ENCODE results near the gene SNAP91. TPM values are rescaled to one million over a fixed set of nuclear protein-coding genes. Genes with fewer than 3 reads are reported as not detected.

Gene SNAP91
- total and polyA plus RNA-seq, 2 donors (not counting 3 experiments of a cell fraction or from before 2014, with no cell fraction given) = 1.3 to 1.5 TPM

DNA sequence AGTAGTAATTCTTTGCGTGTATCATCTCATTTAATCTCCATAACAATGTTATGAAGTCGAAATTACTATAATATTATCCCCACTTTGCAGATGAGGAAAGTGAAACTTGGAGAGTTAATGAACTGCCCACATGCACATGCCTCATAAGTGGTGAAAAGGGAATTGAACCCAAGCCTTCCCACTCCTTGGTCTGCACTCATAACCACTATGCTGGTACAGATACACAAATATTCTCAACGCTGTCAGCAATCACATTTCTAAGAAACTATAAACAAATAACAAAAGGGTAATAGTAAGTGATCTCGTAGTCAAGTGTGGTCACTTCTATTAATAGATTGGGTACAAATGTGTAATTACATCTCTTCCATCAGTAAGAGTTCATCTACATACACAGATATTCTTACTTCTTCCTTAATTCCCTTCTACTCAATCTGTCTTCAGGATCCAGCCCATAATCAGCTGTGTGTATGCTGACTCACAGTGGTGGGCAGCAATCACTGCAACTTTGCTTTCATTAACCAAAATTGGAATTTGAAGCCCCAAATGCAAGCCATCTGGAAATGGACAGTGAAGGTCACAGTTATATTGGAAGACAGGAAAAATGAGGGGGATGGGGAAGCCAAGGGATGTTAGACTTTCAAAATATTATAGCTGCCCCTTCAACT lies 190.0 kb downstream of the SNAP91 start:
- TF ChIP-seq, protein P1, sequence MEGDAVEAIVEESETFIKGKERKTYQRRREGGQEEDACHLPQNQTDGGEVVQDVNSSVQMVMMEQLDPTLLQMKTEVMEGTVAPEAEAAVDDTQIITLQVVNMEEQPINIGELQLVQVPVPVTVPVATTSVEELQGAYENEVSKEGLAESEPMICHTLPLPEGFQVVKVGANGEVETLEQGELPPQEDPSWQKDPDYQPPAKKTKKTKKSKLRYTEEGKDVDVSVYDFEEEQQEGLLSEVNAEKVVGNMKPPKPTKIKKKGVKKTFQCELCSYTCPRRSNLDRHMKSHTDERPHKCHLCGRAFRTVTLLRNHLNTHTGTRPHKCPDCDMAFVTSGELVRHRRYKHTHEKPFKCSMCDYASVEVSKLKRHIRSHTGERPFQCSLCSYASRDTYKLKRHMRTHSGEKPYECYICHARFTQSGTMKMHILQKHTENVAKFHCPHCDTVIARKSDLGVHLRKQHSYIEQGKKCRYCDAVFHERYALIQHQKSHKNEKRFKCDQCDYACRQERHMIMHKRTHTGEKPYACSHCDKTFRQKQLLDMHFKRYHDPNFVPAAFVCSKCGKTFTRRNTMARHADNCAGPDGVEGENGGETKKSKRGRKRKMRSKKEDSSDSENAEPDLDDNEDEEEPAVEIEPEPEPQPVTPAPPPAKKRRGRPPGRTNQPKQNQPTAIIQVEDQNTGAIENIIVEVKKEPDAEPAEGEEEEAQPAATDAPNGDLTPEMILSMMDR (IDR thresholded peaks at IDR 0.05; ENCODE audit: extremely low read depth in 1 of 2, insufficient read depth in 1 of 2, low read depth in 1 of 2, low read length in 2 of 2) = peak in 1 of 2 donors; percentile 34
- no peak for TF ChIP-seq JUN (IDR thresholded peaks at IDR 0.05; ENCODE audit: borderline replicate concordance, insufficient read depth, insufficient read length, low read depth)
- H3K27me3 ChIP-seq (ENCODE audit: control insufficient read depth in 2 of 2, insufficient read depth in 2 of 2, low read length in 2 of 2) = peaks cover 1 to 9% of the 10 kb centered on the region in 2 experiments
- no peaks in the 10 kb centered on the region for H4K20me1 ChIP-seq (replicated peaks; ENCODE audit: control insufficient read depth, extremely low read depth, insufficient read depth, low read length)
- CTCF ChIA-PET = interaction anchor here (0.8 to 3.5 kb wide), 4 partner anchors 17 to 836 kb away, joined by 3 to 21 read pairs (median 9); partner anchors contain the start of genes DOP1A and UBE3D
- H3K36me3 ChIP-seq (ENCODE audit: control insufficient read depth in 2 of 2, extremely low read depth in 1 of 2, insufficient read depth in 2 of 2, low read length in 2 of 2) = no peaks in the 10 kb centered on the region
- H3K27ac ChIP-seq (ENCODE audit: insufficient read depth, low read depth, low read length) = no peak overlapping the region
- H3K79me2 ChIP-seq (ENCODE audit: control insufficient read depth, insufficient read depth, low read length) = no peaks in the 10 kb centered on the region
- dilution Hi-C loops (cut with MboI; ENCODE audit: extremely low pct_ligation_motif_present, low sequenced_read_pairs) = loop anchor here (25.0 kb wide), 2 partner anchors 307 to 432 kb away; no protein-coding TSS in a partner anchor
- no peaks in the 10 kb centered on the region for H3K9me3 ChIP-seq (replicated peaks; ENCODE audit: control insufficient read depth, insufficient read depth, low read length)
- POLR2A ChIA-PET = no interaction called here
- H3K4me1 ChIP-seq (ENCODE audit: control insufficient read depth, extremely low read depth, insufficient read depth, low read length) = no peaks in the 10 kb centered on the region
- no peak overlapping the region for H3K4me3 ChIP-seq (replicated peaks in 1 of 3; ENCODE audit: insufficient read depth in 1 of 3, low read depth in 1 of 3, low read length in 3 of 3)
- intact Hi-C loops (cut with micrococcal nuclease) = no loop called here
- no peak overlapping the region for H3K9ac ChIP-seq (replicated peaks; ENCODE audit: extremely low read depth, insufficient read depth, low read length)
- H3K4me2 ChIP-seq (ENCODE audit: insufficient read depth, low read length) = no peak overlapping the region
- no TSS peak for BruUV-seq (replicated peaks)
- DNase-seq (ENCODE audit: low read depth, low spot score) (peak; percentile 9), FAIRE-seq (no peak)
- H2AFZ ChIP-seq (ENCODE audit: low read depth, low read length) = no peak overlapping the region
- no peaks in the 10 kb centered on the region for H3K9me1 ChIP-seq (replicated peaks; ENCODE audit: control insufficient read depth, extremely low read depth, insufficient read depth, low read length)

DNA sequence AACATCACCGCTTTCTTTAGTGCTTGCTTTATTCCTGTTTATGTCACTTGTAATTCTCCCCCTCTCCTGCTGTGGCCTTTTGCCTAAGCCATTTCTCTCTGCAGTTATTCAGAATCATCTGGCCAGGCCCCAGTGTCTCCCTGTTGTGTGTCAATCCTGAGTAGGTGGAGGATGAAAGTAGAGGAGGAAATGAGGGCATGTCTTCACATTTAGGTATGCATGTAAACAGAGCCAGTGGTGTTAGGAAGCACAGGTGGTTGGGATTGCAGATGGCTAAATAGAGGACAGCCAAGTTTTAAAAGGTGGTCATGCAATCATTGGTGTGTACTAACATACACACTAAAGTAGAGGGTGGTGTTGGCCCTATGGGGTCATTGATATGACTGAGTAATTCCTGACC lies 191.4 kb downstream of the SNAP91 start:
- H4K20me1 ChIP-seq (replicated peaks; ENCODE audit: control insufficient read depth, extremely low read depth, insufficient read depth, low read length) = no peaks in the 10 kb centered on the region
- no peaks in the 10 kb centered on the region for H3K79me2 ChIP-seq (ENCODE audit: control insufficient read depth, insufficient read depth, low read length)
- no TSS peak for BruUV-seq (replicated peaks)
- H3K27ac ChIP-seq (ENCODE audit: insufficient read depth, low read depth, low read length) = no peak overlapping the region
- CTCF ChIA-PET = no interaction called here
- H3K9me3 ChIP-seq (replicated peaks; ENCODE audit: control insufficient read depth, insufficient read depth, low read length) = no peaks in the 10 kb centered on the region
- no peak overlapping the region for H3K4me2 ChIP-seq (ENCODE audit: insufficient read depth, low read length)
- no peak overlapping the region for H3K9ac ChIP-seq (replicated peaks; ENCODE audit: extremely low read depth, insufficient read depth, low read length)
- H2AFZ ChIP-seq (ENCODE audit: low read depth, low read length) = no peak overlapping the region
- H3K9me1 ChIP-seq (replicated peaks; ENCODE audit: control insufficient read depth, extremely low read depth, insufficient read depth, low read length) = no peaks in the 10 kb centered on the region
- dilution Hi-C loops (cut with MboI; ENCODE audit: extremely low pct_ligation_motif_present, low sequenced_read_pairs) = loop anchor here (25.0 kb wide), 2 partner anchors 305 to 430 kb away; no protein-coding TSS in a partner anchor
- H3K4me3 ChIP-seq (replicated peaks in 1 of 3; ENCODE audit: insufficient read depth in 1 of 3, low read depth in 1 of 3, low read length in 3 of 3) = no peak overlapping the region
- no peak for FAIRE-seq
- H3K4me1 ChIP-seq (ENCODE audit: control insufficient read depth, extremely low read depth, insufficient read depth, low read length) = no peaks in the 10 kb centered on the region
- intact Hi-C loops (cut with micrococcal nuclease) = no loop called here
- no peak for DNase-seq (ENCODE audit: low read depth, low spot score)
- TF ChIP-seq, protein P2, sequence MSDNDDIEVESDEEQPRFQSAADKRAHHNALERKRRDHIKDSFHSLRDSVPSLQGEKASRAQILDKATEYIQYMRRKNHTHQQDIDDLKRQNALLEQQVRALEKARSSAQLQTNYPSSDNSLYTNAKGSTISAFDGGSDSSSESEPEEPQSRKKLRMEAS (IDR thresholded peaks at IDR 0.05; ENCODE audit: insufficient read depth, insufficient read length) = no peak
- TF ChIP-seq JUN (IDR thresholded peaks at IDR 0.05; ENCODE audit: borderline replicate concordance, insufficient read depth, insufficient read length, low read depth) = no peak
- no peak for TF ChIP-seq MYC (IDR thresholded peaks at IDR 0.05; ENCODE audit: low read depth, low read length)
- TF ChIP-seq, protein P1 (IDR thresholded peaks at IDR 0.05; ENCODE audit: extremely low read depth in 1 of 2, insufficient read depth in 1 of 2, low read depth in 1 of 2, low read length in 2 of 2) = no peak
- no peak for TF ChIP-seq POLR2AphosphoS5 (IDR thresholded peaks at IDR 0.05; ENCODE audit: insufficient read depth, low read depth, low read length)
- TF ChIP-seq EZH2 (IDR thresholded peaks at IDR 0.05; ENCODE audit: borderline replicate concordance, low read depth, low read length, severe bottlenecking) = no peak
- no peak for TF ChIP-seq FOS (IDR thresholded peaks at IDR 0.05; ENCODE audit: borderline replicate concordance, insufficient read depth, low read length)
- TF ChIP-seq POLR2A (IDR thresholded peaks at IDR 0.05; ENCODE audit: low read depth, low read length) = no peak
- TF ChIP-seq GATA2 (IDR thresholded peaks at IDR 0.05; ENCODE audit: insufficient read depth, insufficient read length, low read depth, low read length) = no peak
- POLR2A ChIA-PET = no interaction called here
- H3K36me3 ChIP-seq (ENCODE audit: control insufficient read depth in 2 of 2, extremely low read depth in 1 of 2, insufficient read depth in 2 of 2, low read length in 2 of 2) = no peaks in the 10 kb centered on the region
- peaks cover 1 to 4% of the 10 kb centered on the region in 2 experiments for H3K27me3 ChIP-seq (ENCODE audit: control insufficient read depth in 2 of 2, insufficient read depth in 2 of 2, low read length in 2 of 2)
